GM12874 (cell line): ENCODE data around the gene HOTAIR.

Experiments
- CTCF ChIP-seq: IDR thresholded peaks from 2 replicates; pipeline ENCODE4 v1.5.1; 2011; ENCODE audit warnings: low read depth, mild to moderate bottlenecking, control low read depth, low read length, moderate library complexity; ENCODE audit not compliant: insufficient read depth

HOTAIR gene

GRCh38 chr12:54019091-54019811 is 44.5 kb upstream of the HOTAIR start:
- TF ChIP-seq CTCF: no peak

GRCh38 chr12:54018468-54018984 is 43.8 kb upstream of the HOTAIR start:
- no peak for TF ChIP-seq CTCF

- no peak for TF ChIP-seq CTCF
These were observed 43.2 kb upstream of the HOTAIR start for GRCh38 chr12:54017878-54018467.

GRCh38 chr12:54017027-54017788 is 42.5 kb upstream of the HOTAIR start:
- TF ChIP-seq CTCF: 0 out of 2 replicates have a peak, but pooled peaks have one; percentile 13

- TF ChIP-seq CTCF: no peak
These were observed 41.8 kb upstream of the HOTAIR start for GRCh38 chr12:54016478-54016964.

GRCh38 chr12:54016051-54016450 is 41.3 kb upstream of the HOTAIR start:
- no peak for TF ChIP-seq CTCF
